ENCODE results near the gene SNAPC4.

- TF ChIP-seq CTCF (IDR thresholded peaks at IDR 0.05): no peak
- no peak for TF ChIP-seq POLR2AphosphoS5 (IDR thresholded peaks at IDR 0.05; ENCODE audit: low read depth, low read length)
Observed at GRCh38 chr9:136396219-136396515, 3.8 kb downstream of the SNAPC4 start.
